ENCODE data around the gene TMUB1.
A peak's percentile ranks its signal among the peaks of the same experiment; 100 is the strongest.

The TMUB1 gene

GRCh38 chr7:151101621-151102396, 18.5 kb upstream of the TMUB1 start:
- no peak for DNase-seq

GRCh38 chr7:151100921-151101320, 17.6 kb upstream of the TMUB1 start:
- DNase-seq = no peak

- no peak for DNase-seq
These were observed 16.4 kb upstream of the TMUB1 start for GRCh38 chr7:151099486-151100211.

- no peak for DNase-seq
These were observed 12.7 kb upstream of the TMUB1 start for GRCh38 chr7:151095828-151096475.

GRCh38 chr7:151095123-151095797, 12.0 kb upstream of the TMUB1 start:
- no peak for DNase-seq

GRCh38 chr7:151094675-151095074, 11.4 kb upstream of the TMUB1 start:
- DNase-seq = no peak

GRCh38 chr7:151093748-151094147, 10.5 kb upstream of the TMUB1 start:
- no peak for DNase-seq

GRCh38 chr7:151091988-151092387, 8.7 kb upstream of the TMUB1 start:
- no peak for DNase-seq

- no peak for DNase-seq
These were observed 8.1 kb upstream of the TMUB1 start for GRCh38 chr7:151091431-151091830.

- DNase-seq = no peak
These were observed 7.7 kb upstream of the TMUB1 start for GRCh38 chr7:151091003-151091402.

- no peak for DNase-seq
These were observed 6.8 kb upstream of the TMUB1 start for GRCh38 chr7:151089893-151090730.

GRCh38 chr7:151088856-151089699, 5.8 kb upstream of the TMUB1 start:
- no peak for DNase-seq

GRCh38 chr7:151088019-151088855, 4.9 kb upstream of the TMUB1 start:
- DNase-seq = no peak

- DNase-seq = peak; percentile 23
These were observed 4.1 kb upstream of the TMUB1 start for GRCh38 chr7:151087245-151088018.

- DNase-seq = peak; percentile 38
These were observed 3.5 kb upstream of the TMUB1 start for GRCh38 chr7:151086802-151087244.

GRCh38 chr7:151085691-151086620, 2.7 kb upstream of the TMUB1 start, which contains the start of gene AGAP3:
Gene AGAP3, plus strand, starts transcription at chr7:151086475. Its CDS starts 267 bp downstream, at chr7:151086742.
- peak; percentile 67 for DNase-seq

- DNase-seq = no peak
These were observed 2.0 kb upstream of the TMUB1 start for GRCh38 chr7:151085329-151085690.

GRCh38 chr7:151083824-151084160, 499 bp upstream of the TMUB1 start:
- no peak for DNase-seq
